BE2C (cell line): ENCODE measurements around the gene ANKFN1.

Experiments
- DNase-seq: peaks from one replicate; pipeline ENCODE4 v3.0.0-alpha.2; 2020
- H3K27me3 ChIP-seq: fragments of 250-450 bp; sonication (Bioruptor Pico); 2 replicates; pipeline ENCODE4 v1.5.1; 2020; ENCODE audit warnings: mild to moderate bottlenecking
- H3K36me3 ChIP-seq: fragments of 250-450 bp; sonication (Bioruptor Pico); 2 replicates; pipeline ENCODE4 v1.5.1; 2020; ENCODE audit warnings: mild to moderate bottlenecking
- H3K4me1 ChIP-seq: fragments of 250-450 bp; sonication (Bioruptor Pico); 2 replicates; pipeline ENCODE4 v1.5.1; 2020
- H3K4me3 ChIP-seq: 2 replicates; pipeline ENCODE4 v1.5.1; 2011; ENCODE audit warnings: low read depth, low read length
- H3K9me3 ChIP-seq: fragments of 250-450 bp; sonication (Bioruptor Pico); 2 replicates; pipeline ENCODE4 v1.5.1; 2020
- TF ChIP-seq, protein P1 (sequence below): IDR thresholded peaks from 2 replicates; pipeline ENCODE4 v1.5.1; 2012; ENCODE audit warnings: mild to moderate bottlenecking, low read depth, low read length

Gene ANKFN1

DNA sequence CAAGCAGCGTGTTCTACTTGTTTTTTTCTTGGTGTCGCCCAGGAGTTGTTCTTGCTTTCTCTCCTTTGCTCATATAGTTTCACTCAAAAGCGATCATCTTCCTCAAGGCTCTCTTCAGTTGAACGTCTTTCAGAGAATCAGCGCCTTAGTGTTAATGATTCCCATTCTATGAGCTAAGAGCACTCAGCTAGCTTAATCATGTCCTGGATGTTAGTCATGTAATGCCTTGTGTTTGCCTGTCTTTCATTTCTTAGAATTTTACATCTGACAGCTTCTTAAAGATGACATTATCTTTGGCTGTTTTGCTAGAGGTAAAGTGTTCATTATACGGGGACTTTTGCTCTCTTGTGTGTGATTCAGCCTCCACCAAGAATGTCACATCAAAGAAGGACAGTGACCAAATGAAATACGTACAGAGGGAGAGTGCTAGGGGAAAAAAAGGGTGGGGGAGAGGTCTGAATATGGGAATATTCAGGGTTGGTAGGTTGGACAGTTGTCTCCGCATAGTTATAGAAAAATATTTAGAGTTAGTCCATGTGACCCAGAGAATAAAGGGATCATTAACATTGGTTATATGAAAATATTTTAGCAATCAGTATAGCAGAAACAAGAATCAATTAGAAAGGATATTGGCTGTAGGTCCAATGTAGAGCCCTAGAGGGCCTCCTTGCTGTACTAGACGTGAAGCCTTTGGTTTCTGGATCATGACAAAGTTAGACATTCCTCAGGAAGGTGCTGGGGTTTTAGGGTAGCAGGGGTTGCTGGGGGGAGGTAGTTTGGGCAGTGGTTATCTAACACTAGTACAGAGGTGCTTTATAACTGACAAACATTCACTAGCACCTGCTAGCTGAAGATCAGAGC, 31.9 kb upstream of the ANKFN1 start:
- H3K4me1 ChIP-seq = no peaks in the 10 kb centered on the region
- DNase-seq = no peak
- peaks cover 6% of the 10 kb centered on the region; the same call in 1 of the 2 replicates for H3K27me3 ChIP-seq
- H3K4me3 ChIP-seq = no peak overlapping the region
- TF ChIP-seq, protein P1, sequence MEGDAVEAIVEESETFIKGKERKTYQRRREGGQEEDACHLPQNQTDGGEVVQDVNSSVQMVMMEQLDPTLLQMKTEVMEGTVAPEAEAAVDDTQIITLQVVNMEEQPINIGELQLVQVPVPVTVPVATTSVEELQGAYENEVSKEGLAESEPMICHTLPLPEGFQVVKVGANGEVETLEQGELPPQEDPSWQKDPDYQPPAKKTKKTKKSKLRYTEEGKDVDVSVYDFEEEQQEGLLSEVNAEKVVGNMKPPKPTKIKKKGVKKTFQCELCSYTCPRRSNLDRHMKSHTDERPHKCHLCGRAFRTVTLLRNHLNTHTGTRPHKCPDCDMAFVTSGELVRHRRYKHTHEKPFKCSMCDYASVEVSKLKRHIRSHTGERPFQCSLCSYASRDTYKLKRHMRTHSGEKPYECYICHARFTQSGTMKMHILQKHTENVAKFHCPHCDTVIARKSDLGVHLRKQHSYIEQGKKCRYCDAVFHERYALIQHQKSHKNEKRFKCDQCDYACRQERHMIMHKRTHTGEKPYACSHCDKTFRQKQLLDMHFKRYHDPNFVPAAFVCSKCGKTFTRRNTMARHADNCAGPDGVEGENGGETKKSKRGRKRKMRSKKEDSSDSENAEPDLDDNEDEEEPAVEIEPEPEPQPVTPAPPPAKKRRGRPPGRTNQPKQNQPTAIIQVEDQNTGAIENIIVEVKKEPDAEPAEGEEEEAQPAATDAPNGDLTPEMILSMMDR = no peak
- no peaks in the 10 kb centered on the region for H3K36me3 ChIP-seq
- H3K9me3 ChIP-seq = no peaks in the 10 kb centered on the region

DNA sequence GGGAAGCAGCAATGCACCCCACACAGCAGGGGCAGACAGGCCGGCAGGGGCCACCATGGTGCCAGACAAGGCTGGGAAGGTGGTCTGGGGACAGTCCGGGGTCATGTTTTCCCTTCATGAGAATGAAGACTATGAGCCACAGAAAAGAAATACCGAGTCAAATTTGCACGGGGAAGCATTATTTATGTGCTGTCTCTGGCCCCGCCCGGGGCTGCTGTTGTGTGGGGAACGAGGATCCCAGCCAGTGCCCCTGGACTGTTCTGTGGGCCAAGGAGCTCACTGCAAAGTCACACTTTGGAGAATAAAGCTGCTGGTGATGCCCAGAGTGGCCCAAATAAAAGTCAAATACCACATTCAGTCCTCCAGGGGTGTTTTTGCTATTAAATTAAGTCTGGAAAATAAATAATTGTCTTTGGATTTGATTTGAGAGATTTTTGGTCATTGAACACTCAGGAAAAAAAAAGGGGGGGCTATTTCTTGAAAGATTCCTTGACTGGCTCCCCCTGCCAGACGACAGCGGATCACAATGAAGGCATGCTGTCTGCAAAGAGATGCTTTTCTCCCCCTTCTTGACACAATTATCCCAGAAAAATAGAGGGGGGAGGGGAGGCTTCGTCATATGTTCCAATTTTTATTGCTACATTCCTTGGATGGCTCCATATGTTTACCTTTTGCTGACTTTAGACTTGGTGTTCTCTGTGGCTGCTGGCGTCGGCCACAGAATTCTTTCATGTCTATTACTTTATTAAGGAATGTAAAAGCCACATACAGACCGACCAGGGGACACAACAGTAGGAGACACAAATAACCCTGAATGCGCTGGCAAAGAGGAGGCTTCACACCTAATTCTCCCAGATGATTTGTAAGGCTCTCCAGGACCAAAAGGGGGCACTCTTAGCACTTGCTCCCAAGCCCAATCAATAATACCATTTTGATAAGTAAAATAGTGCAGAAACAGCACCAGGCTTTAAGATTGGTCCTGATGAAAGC, 27.1 kb upstream of the ANKFN1 start:
- TF ChIP-seq, protein P1 = peak; percentile 54
- H3K9me3 ChIP-seq = no peaks in the 10 kb centered on the region
- no peaks in the 10 kb centered on the region for H3K4me1 ChIP-seq
- H3K4me3 ChIP-seq = no peak overlapping the region
- peak; percentile 8 for DNase-seq
- no peaks in the 10 kb centered on the region for H3K36me3 ChIP-seq
- H3K27me3 ChIP-seq = no peaks in the 10 kb centered on the region

DNA sequence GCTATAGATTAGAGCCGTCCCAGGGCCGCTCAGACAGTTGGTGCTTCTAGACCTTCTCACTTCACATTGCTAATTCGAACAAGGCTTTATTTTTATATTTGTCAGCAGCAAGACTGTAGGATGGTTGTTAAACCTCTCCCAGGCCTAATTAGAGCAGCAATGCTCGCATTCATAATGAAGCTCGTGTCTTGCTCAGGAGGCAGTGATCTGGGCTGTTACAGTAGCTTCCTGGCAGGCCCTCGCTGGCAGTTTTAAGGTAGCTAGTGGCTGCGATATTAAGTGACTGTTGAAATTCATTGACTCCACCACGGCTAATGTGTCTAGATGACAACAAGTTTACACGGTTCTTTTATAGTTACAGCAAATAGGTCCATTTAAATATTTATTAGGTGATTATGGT, 23.2 kb upstream of the ANKFN1 start:
- Histone ChIP-seq H3K27me3 (no peaks in the 10 kb centered on the region; the same call in 1 of the 2 replicates), H3K36me3 (no peaks in the 10 kb centered on the region), H3K4me1 (no peaks in the 10 kb centered on the region), H3K4me3 (no peak overlapping the region), H3K9me3 (no peaks in the 10 kb centered on the region)
- TF ChIP-seq, protein P1 = no peak
- DNase-seq = no peak

DNA sequence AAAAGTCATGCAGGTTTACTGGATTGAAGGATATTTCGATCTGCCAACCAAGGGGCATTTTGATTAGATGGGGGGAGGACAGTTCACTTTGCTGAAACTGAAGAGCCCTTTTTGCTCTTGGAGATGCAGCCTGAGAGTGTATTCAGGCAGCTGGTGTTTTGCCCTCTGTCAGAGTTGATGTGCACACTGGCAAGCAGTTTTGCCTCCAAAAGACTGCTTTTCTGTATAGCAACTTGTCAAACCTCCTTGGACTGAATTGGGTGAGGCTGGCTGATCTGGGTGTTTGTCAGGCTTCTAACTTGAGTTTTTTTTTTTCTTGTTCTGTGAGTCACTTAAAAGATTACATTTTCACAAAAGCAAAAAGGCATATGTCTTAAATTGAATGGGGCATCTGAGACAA, 22.6 kb upstream of the ANKFN1 start:
- no peak for DNase-seq
- Histone ChIP-seq H3K9me3 (no peaks in the 10 kb centered on the region), H3K4me3 (no peak overlapping the region), H3K36me3 (no peaks in the 10 kb centered on the region), H3K27me3 (no peaks in the 10 kb centered on the region; the same call in 1 of the 2 replicates), H3K4me1 (no peaks in the 10 kb centered on the region)
- TF ChIP-seq, protein P1 = no peak

DNA sequence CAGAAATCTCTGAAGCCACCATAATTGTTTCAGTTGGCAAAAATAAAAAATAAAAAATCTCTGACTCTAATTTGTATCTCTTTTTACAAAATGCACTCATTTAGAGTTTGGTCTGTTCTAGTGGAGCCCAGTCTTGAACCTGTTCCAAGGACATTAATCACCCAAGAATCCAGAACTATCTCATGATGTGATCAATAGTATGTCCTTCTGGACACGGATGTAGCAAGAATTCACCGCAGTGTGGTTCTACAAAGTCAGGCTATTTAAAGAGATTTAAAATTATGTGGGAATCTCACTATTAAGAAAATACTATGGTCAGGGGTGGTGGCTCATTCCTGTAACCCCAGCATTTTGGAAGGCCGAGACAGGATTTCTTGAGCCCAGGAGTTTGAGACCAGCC, 21.8 kb upstream of the ANKFN1 start:
- Histone ChIP-seq H3K4me1 (no peaks in the 10 kb centered on the region), H3K9me3 (no peaks in the 10 kb centered on the region), H3K27me3 (no peaks in the 10 kb centered on the region; the same call in 1 of the 2 replicates), H3K4me3 (no peak overlapping the region), H3K36me3 (no peaks in the 10 kb centered on the region)
- no peak for DNase-seq
- TF ChIP-seq, protein P1 = no peak
